WTC11 (cell line): ENCODE measurements around the gene ZMIZ2. TPM values are rescaled to one million over a fixed set of nuclear protein-coding genes. Genes with fewer than 3 reads are reported as not detected.

ENCODE experiments used
- ATAC-seq: fragments of 200-7000 bp; cut with Tn5 transposase; 2 replicates; pipeline ENCODE4 v1.10.0; 2021; ENCODE audit warnings: mild to moderate bottlenecking, moderate library complexity
- CTCF ChIA-PET: fragments of 300-600 bp; sonication (Branson Sonifier 250); formaldehyde crosslinking; loops from one replicate; lab custom pipeline; 2021; ENCODE audit warnings: antibody characterized with exemption; lab: Charles Lee
- POLR2A ChIA-PET: fragments of 350-600 bp; sonication (Branson Sonifier 250); formaldehyde crosslinking; loops from one replicate; lab custom pipeline; 2021; ENCODE audit warnings: antibody characterized with exemption; lab: Charles Lee
- DNase-seq: peaks from one replicate; pipeline ENCODE4 v3.0.0; 2021; ENCODE audit warnings: low spot score
- H3K27ac Mint-ChIP-seq: 2 replicates; pipeline ENCODE4 v1.8.0; 2021; ENCODE audit warnings: mixed read lengths
- H3K27me3 Mint-ChIP-seq: 2 replicates; pipeline ENCODE4 v1.8.0; 2021; ENCODE audit warnings: low read depth, mild to moderate bottlenecking, moderate library complexity, mixed read lengths
- H3K36me3 Mint-ChIP-seq: 2 replicates; pipeline ENCODE4 v1.8.0; 2021; ENCODE audit warnings: mixed read lengths
- H3K4me1 Mint-ChIP-seq: 2 replicates; pipeline ENCODE4 v1.8.0; 2022; ENCODE audit warnings: mixed read lengths
- H3K4me3 Mint-ChIP-seq: 2 replicates; pipeline ENCODE4 v1.8.0; 2021; ENCODE audit warnings: mild to moderate bottlenecking, moderate library complexity, mixed read lengths
- H3K9me3 Mint-ChIP-seq: 2 replicates; pipeline ENCODE4 v1.8.0; 2021; ENCODE audit warnings: mixed read lengths
- ATF1 ChIP-seq: sonication (generic); formaldehyde crosslinking; IDR thresholded peaks from 2 replicates; pipeline ENCODE4 v1.8.1; 2023; ENCODE audit warnings: mild to moderate bottlenecking, moderate library complexity, missing genetic modification reagents
- ATF2 ChIP-seq: sonication (generic); formaldehyde crosslinking; IDR thresholded peaks from 2 replicates; pipeline ENCODE4 v1.8.1; 2022; ENCODE audit warnings: low read depth, missing genetic modification reagents, borderline replicate concordance
- CBFB ChIP-seq: sonication (generic); formaldehyde crosslinking; IDR thresholded peaks from 2 replicates; pipeline ENCODE4 v1.8.1; 2022; ENCODE audit warnings: mild to moderate bottlenecking, low read depth, missing genetic modification reagents
- CREB1 ChIP-seq: sonication (generic); formaldehyde crosslinking; IDR thresholded peaks from 2 replicates; pipeline ENCODE4 v1.8.0; 2023; ENCODE audit warnings: mild to moderate bottlenecking, missing genetic modification reagents
- CREM ChIP-seq: sonication (generic); formaldehyde crosslinking; IDR thresholded peaks from 2 replicates; pipeline ENCODE4 v1.8.1; 2022; ENCODE audit warnings: mild to moderate bottlenecking, missing genetic modification reagents, moderate library complexity
- CTCF ChIP-seq: fragments of 200-600 bp; IDR thresholded peaks from 2 replicates; pipeline ENCODE4 v1.8.0; 2022; ENCODE audit warnings: antibody characterized with exemption
- ELF4 ChIP-seq: sonication (generic); formaldehyde crosslinking; IDR thresholded peaks from 2 replicates; pipeline ENCODE4 v1.8.1; 2022; ENCODE audit warnings: low read depth, mild to moderate bottlenecking, moderate library complexity, missing genetic modification reagents
- ERG ChIP-seq: fragments of 250-450 bp; sonication (Bioruptor Pico); IDR thresholded peaks from 2 replicates; pipeline ENCODE4 v1.8.0; 2021; ENCODE audit warnings: mild to moderate bottlenecking
- FOXJ3 ChIP-seq: sonication (generic); formaldehyde crosslinking; IDR thresholded peaks from 2 replicates; pipeline ENCODE4 v1.9.0; 2021; ENCODE audit warnings: missing genetic modification reagents, mild to moderate bottlenecking, borderline replicate concordance
- FOXP1 ChIP-seq: sonication (generic); formaldehyde crosslinking; IDR thresholded peaks from 2 replicates; pipeline ENCODE4 v1.8.0; 2022; ENCODE audit warnings: missing genetic modification reagents, mild to moderate bottlenecking, moderate library complexity, borderline replicate concordance
- GRHL2 ChIP-seq: fragments of 250-450 bp; sonication (Bioruptor Pico); IDR thresholded peaks from 2 replicates; pipeline ENCODE4 v1.8.0; 2022; ENCODE audit warnings: mild to moderate bottlenecking, moderate library complexity; ENCODE audit not compliant: insufficient replicate concordance, severe bottlenecking
- NFATC4 ChIP-seq: fragments of 250-450 bp; sonication (Bioruptor Pico); IDR thresholded peaks from 2 replicates; pipeline ENCODE4 v1.9.0; 2021; ENCODE audit warnings: mild to moderate bottlenecking
- NFYB ChIP-seq: sonication (generic); formaldehyde crosslinking; conservative IDR thresholded peaks from 2 replicates; pipeline ENCODE4 v1.8.0; 2022; ENCODE audit warnings: low read depth, missing genetic modification reagents
- NR1H2 ChIP-seq: sonication (generic); formaldehyde crosslinking; IDR thresholded peaks from 2 replicates; pipeline ENCODE4 v1.9.0; 2021; ENCODE audit warnings: mild to moderate bottlenecking, moderate library complexity, missing genetic modification reagents
- OVOL2 ChIP-seq: fragments of 250-450 bp; sonication (Bioruptor Pico); IDR thresholded peaks from 2 replicates; pipeline ENCODE4 v1.9.0; 2021; ENCODE audit warnings: mild to moderate bottlenecking, borderline replicate concordance
- PREB ChIP-seq: sonication (generic); formaldehyde crosslinking; IDR thresholded peaks from 2 replicates; pipeline ENCODE4 v1.8.1; 2022; ENCODE audit warnings: mild to moderate bottlenecking, missing genetic modification reagents, moderate library complexity, borderline replicate concordance
- PRRX2 ChIP-seq: fragments of 250-450 bp; sonication (Bioruptor Pico); IDR thresholded peaks from 2 replicates; pipeline ENCODE4 v1.8.0; 2021; ENCODE audit warnings: mild to moderate bottlenecking
- RORB ChIP-seq: fragments of 250-450 bp; sonication (Bioruptor Pico); IDR thresholded peaks from 2 replicates; pipeline ENCODE4 v1.9.0; 2021; ENCODE audit warnings: mild to moderate bottlenecking
- SOX15 ChIP-seq: fragments of 250-450 bp; sonication (Bioruptor Pico); IDR thresholded peaks from 2 replicates; pipeline ENCODE4 v1.9.0; 2021; ENCODE audit warnings: mild to moderate bottlenecking
- TEAD1 ChIP-seq: sonication (generic); formaldehyde crosslinking; IDR thresholded peaks from 2 replicates; pipeline ENCODE4 v1.8.0; 2022; ENCODE audit warnings: mild to moderate bottlenecking, missing genetic modification reagents
- TEAD4 ChIP-seq: sonication (generic); formaldehyde crosslinking; IDR thresholded peaks from 2 replicates; pipeline ENCODE4 v1.8.0; 2022; ENCODE audit warnings: mild to moderate bottlenecking, missing genetic modification reagents
- USF1 ChIP-seq: sonication (generic); formaldehyde crosslinking; IDR thresholded peaks from 2 replicates; pipeline ENCODE4 v1.8.0; 2022; ENCODE audit warnings: mild to moderate bottlenecking, missing genetic modification reagents
- ZNF281 ChIP-seq: sonication (generic); formaldehyde crosslinking; IDR thresholded peaks from 2 replicates; pipeline ENCODE4 v1.8.0; 2023; ENCODE audit warnings: mild to moderate bottlenecking, missing genetic modification reagents
- ZNF396 ChIP-seq: fragments of 250-450 bp; sonication (Bioruptor Pico); IDR thresholded peaks from 2 replicates; pipeline ENCODE4 v1.8.0; 2021; ENCODE audit warnings: mild to moderate bottlenecking, moderate library complexity, borderline replicate concordance
- ZSCAN18 ChIP-seq: fragments of 250-450 bp; sonication (Bioruptor Pico); IDR thresholded peaks from 2 replicates; pipeline ENCODE4 v2.1.2; 2022; ENCODE audit warnings: mild to moderate bottlenecking, moderate library complexity
- total RNA-seq: library from RNA; stranded (reverse); gene quantifications from 3 replicates; pipeline ENCODE4 v1.2.3, GENCODE V29; 2021

ZMIZ2 gene
- total RNA-seq, 1 experiment from 2014 or later, result 102 TPM

- TF ChIP-seq NFATC4 (no peak), RORB (no peak), TEAD4 (CRISPR knock-in tag) (no peak), NFYB (CRISPR knock-in tag) (no peak), GRHL2 (CRISPR knock-in tag) (no peak), NR1H2 (CRISPR knock-in tag) (no peak), USF1 (CRISPR knock-in tag) (no peak), FOXJ3 (CRISPR knock-in tag) (no peak), ZNF396 (CRISPR knock-in tag) (no peak), SOX15 (CRISPR knock-in tag) (no peak), FOXP1 (CRISPR knock-in tag) (no peak), CTCF (no peak), ATF2 (CRISPR knock-in tag) (no peak), CBFB (no peak), ZSCAN18 (CRISPR knock-in tag) (no peak), ELF4 (no peak), CREB1 (CRISPR knock-in tag) (no peak)
- ChIA-PET POLR2A (no interaction called here), CTCF (no interaction called here)
- Mint-ChIP-seq H3K4me3 (no peak overlapping the region), H3K36me3 (no peaks in the 10 kb centered on the region; the same call in 1 of the 2 replicates), H3K27ac (no peak overlapping the region), H3K9me3 (peaks cover 6% of the 10 kb centered on the region), H3K4me1 (no peaks in the 10 kb centered on the region), H3K27me3 (peaks cover 5% of the 10 kb centered on the region)
- DNase-seq, result no peak
- ATAC-seq, result no peak
These were observed 39.1 kb downstream of the ZMIZ2 start for GRCh38 chr7:44787762-44788161.

GRCh38 chr7:44789990-44790389 is 41.3 kb downstream of the ZMIZ2 start:
- CTCF ChIA-PET, result no interaction called here
- Mint-ChIP-seq H3K27me3 (no peaks in the 10 kb centered on the region), H3K36me3 (no peaks in the 10 kb centered on the region), H3K27ac (no peak overlapping the region), H3K4me1 (no peaks in the 10 kb centered on the region), H3K9me3 (no peaks in the 10 kb centered on the region), H3K4me3 (no peak overlapping the region)
- POLR2A ChIA-PET, result interaction anchor here (0.7 kb wide), 1 partner anchor 420 kb away, joined by 3 read pairs; no protein-coding TSS in a partner anchor
- DNase-seq (no peak), ATAC-seq (no peak)
- TF ChIP-seq ERG, result no peak
- no peak for TF ChIP-seq PREB (CRISPR knock-in tag)
- TF ChIP-seq OVOL2 (CRISPR knock-in tag), result no peak
- no peak for TF ChIP-seq ZNF281
- no peak for TF ChIP-seq TEAD1 (CRISPR knock-in tag)
- TF ChIP-seq CREM (CRISPR knock-in tag), result no peak
- TF ChIP-seq ZNF396 (CRISPR knock-in tag), result no peak
- TF ChIP-seq PRRX2, result no peak
- TF ChIP-seq ELF4, result no peak
- no peak for TF ChIP-seq ATF2 (CRISPR knock-in tag)
- no peak for TF ChIP-seq ATF1
